GM12865 (cell line): ENCODE results near the gene WBP2NL.

Experiments
- DNase-seq: peaks from one replicate; pipeline ENCODE4 v3.0.0; 2010; ENCODE audit warnings: low read depth
- H3K4me3 ChIP-seq: 2 replicates; pipeline ENCODE4 v1.5.1; 2011; ENCODE audit warnings: mild to moderate bottlenecking, low read depth, low read length, control low read depth
- CTCF ChIP-seq: IDR thresholded peaks from 2 replicates; pipeline ENCODE4 v1.5.1; 2011; ENCODE audit warnings: low read length, control low read depth, low read depth, inconsistent platforms; ENCODE audit not compliant: insufficient read depth; ENCODE audit errors: missing control alignments

The WBP2NL gene

GRCh38 chr22:42001706-42002105, 3.1 kb downstream of the WBP2NL start:
- no peak for TF ChIP-seq CTCF
- DNase-seq: no peak
- H3K4me3 ChIP-seq: no peak overlapping the region

GRCh38 chr22:42007922-42008321, 9.3 kb downstream of the WBP2NL start:
- no peak for TF ChIP-seq CTCF
- no peak for DNase-seq
- H3K4me3 ChIP-seq: no peak overlapping the region

GRCh38 chr22:42010778-42011177, 12.2 kb downstream of the WBP2NL start:
- H3K4me3 ChIP-seq: no peak overlapping the region
- TF ChIP-seq CTCF: no peak
- no peak for DNase-seq

- no peak overlapping the region for H3K4me3 ChIP-seq
- no peak for DNase-seq
- TF ChIP-seq CTCF: no peak
Observed at GRCh38 chr22:42013385-42013784, 14.8 kb downstream of the WBP2NL start.

GRCh38 chr22:42016111-42016510, 17.5 kb downstream of the WBP2NL start:
- TF ChIP-seq CTCF: no peak
- no peak overlapping the region for H3K4me3 ChIP-seq
- no peak for DNase-seq

- H3K4me3 ChIP-seq: no peak overlapping the region
- no peak for DNase-seq
- no peak for TF ChIP-seq CTCF
Observed at GRCh38 chr22:42018224-42018623, 19.6 kb downstream of the WBP2NL start.

GRCh38 chr22:42021571-42021970, 23.0 kb downstream of the WBP2NL start:
- no peak overlapping the region for H3K4me3 ChIP-seq
- no peak for TF ChIP-seq CTCF
- DNase-seq: no peak
